ENCODE results near the gene GJC3.

GRCh38 chr7:99910976-99911375 lies 18.4 kb downstream of the GJC3 start:
- TF ChIP-seq CTCF (IDR thresholded peaks at IDR 0.05; ENCODE audit: low read depth, low read length, poor library complexity, severe bottlenecking) (no peak), EZH2phosphoT487 (IDR thresholded peaks at IDR 0.05; ENCODE audit: borderline replicate concordance, low read length) (no peak)

Data from DOHH2 (cell line).